Neural cell (in vitro differentiated cells): Measurements from ENCODE around the gene VCX2. TPM values are rescaled to one million over a fixed set of nuclear protein-coding genes. Genes with fewer than 3 reads are reported as not detected.

ENCODE experiments used
- H2AFZ ChIP-seq: fragments of 200-600, 300-800 bp; sonication (generic), shearing (Covaris generic); 2 replicates; pipeline ENCODE4 v1.6.0; 2014; ENCODE audit warnings: low read depth, mild to moderate bottlenecking, antibody characterized with exemption, low read length, moderate library complexity
- H3F3A ChIP-seq: fragments of 200-600 bp; shearing (Covaris generic); 2 replicates; pipeline ENCODE4 v1.6.1; 2016; ENCODE audit warnings: mild to moderate bottlenecking, moderate library complexity, mixed read lengths, antibody characterized with exemption, low read length; ENCODE audit not compliant: insufficient read depth, poor library complexity, severe bottlenecking
- H3K27ac ChIP-seq: fragments of 200-600, 300-800 bp; sonication (generic), shearing (Covaris generic); 2 replicates; pipeline ENCODE4 v1.5.1; 2014; ENCODE audit warnings: mild to moderate bottlenecking, low read length, moderate library complexity
- H3K27me3 ChIP-seq: fragments of 300-800, 200-600 bp; sonication (generic), shearing (Covaris generic); 2 replicates; pipeline ENCODE4 v1.6.0; 2014; ENCODE audit warnings: mild to moderate bottlenecking, low read depth, low read length, moderate library complexity; ENCODE audit not compliant: insufficient read depth
- H3K36me3 ChIP-seq: fragments of 300-800, 200-600 bp; sonication (generic), shearing (Covaris generic); 2 replicates; pipeline ENCODE4 v1.5.1; 2014; ENCODE audit warnings: mild to moderate bottlenecking, antibody characterized with exemption, low read length, moderate library complexity; ENCODE audit not compliant: insufficient read depth
- H3K4me2 ChIP-seq: fragments of 300-800, 200-600 bp; sonication (generic), shearing (Covaris generic); 2 replicates; pipeline ENCODE4 v1.6.0; 2014; ENCODE audit warnings: mild to moderate bottlenecking, low read length
- H3K4me3 ChIP-seq: fragments of 300-800, 200-600 bp; sonication (generic), shearing (Covaris generic); 2 replicates; pipeline ENCODE4 v1.5.1; 2014; ENCODE audit warnings: mild to moderate bottlenecking, low read length, moderate library complexity
- H3K79me2 ChIP-seq: fragments of 200-600 bp; shearing (Covaris generic); replicated peaks from 2 replicates; pipeline ENCODE4 v1.6.0; 2014; ENCODE audit warnings: mild to moderate bottlenecking, low read length, moderate library complexity; ENCODE audit not compliant: insufficient read depth
- H3K9ac ChIP-seq: fragments of 300-800, 200-600 bp; sonication (generic), shearing (Covaris generic); 2 replicates; pipeline ENCODE4 v1.6.1; 2016; ENCODE audit warnings: mild to moderate bottlenecking, low read length, mixed read lengths
- H3K9me2 ChIP-seq: fragments of 200-600 bp; shearing (Covaris generic); 2 replicates; pipeline ENCODE4 v1.6.1; 2016; ENCODE audit warnings: mild to moderate bottlenecking, low read length, mixed read lengths; ENCODE audit not compliant: insufficient read depth
- H3K9me3 ChIP-seq: fragments of 200-600, 300-800 bp; sonication (generic), shearing (Covaris generic); 2 replicates; pipeline ENCODE4 v1.6.1; 2016; ENCODE audit warnings: mild to moderate bottlenecking, mixed run types, low read length, moderate library complexity, mixed read lengths
- H4K20me1 ChIP-seq: fragments of 200-600 bp; shearing (Covaris generic); 2 replicates; pipeline ENCODE4 v1.6.1; 2016; ENCODE audit warnings: mild to moderate bottlenecking, mixed run types; ENCODE audit not compliant: insufficient read depth
- EP300 ChIP-seq: fragments of 450-650 bp; conservative IDR thresholded peaks from 2 replicates; pipeline ENCODE4 v1.6.1; 2014; ENCODE audit warnings: antibody characterized with exemption, mild to moderate bottlenecking, moderate library complexity; ENCODE audit not compliant: poor library complexity, severe bottlenecking
- EZH2 ChIP-seq: fragments of 200-600, 300-800 bp; shearing (Covaris generic), sonication (generic); IDR thresholded peaks from 2 replicates; pipeline ENCODE4 v1.6.1; 2014; ENCODE audit warnings: antibody characterized with exemption, low read length, borderline replicate concordance, mild to moderate bottlenecking; ENCODE audit not compliant: insufficient read depth, poor library complexity, severe bottlenecking
- MXI1 ChIP-seq: fragments of 450-650 bp; conservative IDR thresholded peaks from 2 replicates; pipeline ENCODE4 v1.6.1; 2014; ENCODE audit warnings: antibody characterized with exemption, mild to moderate bottlenecking; ENCODE audit not compliant: poor library complexity, severe bottlenecking
- POLR2AphosphoS5 ChIP-seq: IDR thresholded peaks from 2 replicates; pipeline ENCODE4 v1.6.1; 2012
- RAD21 ChIP-seq: fragments of 450-650 bp; conservative IDR thresholded peaks from 2 replicates; pipeline ENCODE4 v1.6.1; 2014; ENCODE audit warnings: antibody characterized with exemption, mild to moderate bottlenecking, moderate library complexity
- SMC3 ChIP-seq: fragments of 450-650 bp; conservative IDR thresholded peaks from 2 replicates; pipeline ENCODE4 v1.6.1; 2014; ENCODE audit warnings: antibody characterized with exemption, mild to moderate bottlenecking, moderate library complexity; ENCODE audit not compliant: poor library complexity
- TAF1 ChIP-seq: IDR thresholded peaks from 2 replicates; pipeline ENCODE4 v1.6.1; 2012; ENCODE audit warnings: low read depth
- polyA plus RNA-seq: library from polyadenylated mRNA; depleted of rRNA; stranded (reverse); fragments of >200 nt; gene quantifications from 2 replicates; pipeline ENCODE4 v1.2.3, GENCODE V29; 2014
- TF ChIP-seq, protein P1 (sequence below): fragments of 450-650 bp; IDR thresholded peaks from 2 replicates; pipeline ENCODE4 v1.5.1; 2014; ENCODE audit warnings: antibody characterized with exemption, mild to moderate bottlenecking, moderate library complexity; ENCODE audit not compliant: poor library complexity, severe bottlenecking
- TF ChIP-seq, protein P2 (sequence below): IDR thresholded peaks from 2 replicates; pipeline ENCODE4 v1.6.1; 2012; ENCODE audit warnings: borderline replicate concordance

Gene VCX2
- polyA plus RNA-seq, 1 donor from 2014 or later: not detected

DNA sequence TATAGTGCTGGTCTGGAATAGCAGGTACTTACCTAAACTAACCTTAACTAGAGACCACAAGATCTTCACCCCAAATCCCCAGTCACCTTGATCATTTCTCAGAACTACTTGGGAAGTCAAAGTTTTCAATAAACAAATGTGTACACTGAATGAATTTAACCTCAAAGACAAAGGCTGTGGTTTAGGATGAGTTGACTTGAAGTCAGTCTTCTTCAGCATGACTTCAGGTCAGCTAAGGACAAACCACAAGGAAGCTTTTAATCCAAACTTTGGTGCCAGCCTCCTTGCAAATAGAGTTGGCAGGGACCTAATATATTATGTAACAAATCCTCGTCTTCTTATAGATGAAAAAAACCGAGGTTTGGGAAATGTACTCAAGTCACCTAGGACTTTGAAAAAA, 21.2 kb upstream of the VCX2 start:
- no peak overlapping the region for H3K9ac ChIP-seq
- no peak for TF ChIP-seq SMC3
- no peak for TF ChIP-seq EP300
- TF ChIP-seq EZH2: no peak
- no peak for TF ChIP-seq RAD21
- no peak for TF ChIP-seq TAF1
- TF ChIP-seq, protein P1, sequence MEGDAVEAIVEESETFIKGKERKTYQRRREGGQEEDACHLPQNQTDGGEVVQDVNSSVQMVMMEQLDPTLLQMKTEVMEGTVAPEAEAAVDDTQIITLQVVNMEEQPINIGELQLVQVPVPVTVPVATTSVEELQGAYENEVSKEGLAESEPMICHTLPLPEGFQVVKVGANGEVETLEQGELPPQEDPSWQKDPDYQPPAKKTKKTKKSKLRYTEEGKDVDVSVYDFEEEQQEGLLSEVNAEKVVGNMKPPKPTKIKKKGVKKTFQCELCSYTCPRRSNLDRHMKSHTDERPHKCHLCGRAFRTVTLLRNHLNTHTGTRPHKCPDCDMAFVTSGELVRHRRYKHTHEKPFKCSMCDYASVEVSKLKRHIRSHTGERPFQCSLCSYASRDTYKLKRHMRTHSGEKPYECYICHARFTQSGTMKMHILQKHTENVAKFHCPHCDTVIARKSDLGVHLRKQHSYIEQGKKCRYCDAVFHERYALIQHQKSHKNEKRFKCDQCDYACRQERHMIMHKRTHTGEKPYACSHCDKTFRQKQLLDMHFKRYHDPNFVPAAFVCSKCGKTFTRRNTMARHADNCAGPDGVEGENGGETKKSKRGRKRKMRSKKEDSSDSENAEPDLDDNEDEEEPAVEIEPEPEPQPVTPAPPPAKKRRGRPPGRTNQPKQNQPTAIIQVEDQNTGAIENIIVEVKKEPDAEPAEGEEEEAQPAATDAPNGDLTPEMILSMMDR: no peak
- no peak for TF ChIP-seq POLR2AphosphoS5
- TF ChIP-seq, protein P2, sequence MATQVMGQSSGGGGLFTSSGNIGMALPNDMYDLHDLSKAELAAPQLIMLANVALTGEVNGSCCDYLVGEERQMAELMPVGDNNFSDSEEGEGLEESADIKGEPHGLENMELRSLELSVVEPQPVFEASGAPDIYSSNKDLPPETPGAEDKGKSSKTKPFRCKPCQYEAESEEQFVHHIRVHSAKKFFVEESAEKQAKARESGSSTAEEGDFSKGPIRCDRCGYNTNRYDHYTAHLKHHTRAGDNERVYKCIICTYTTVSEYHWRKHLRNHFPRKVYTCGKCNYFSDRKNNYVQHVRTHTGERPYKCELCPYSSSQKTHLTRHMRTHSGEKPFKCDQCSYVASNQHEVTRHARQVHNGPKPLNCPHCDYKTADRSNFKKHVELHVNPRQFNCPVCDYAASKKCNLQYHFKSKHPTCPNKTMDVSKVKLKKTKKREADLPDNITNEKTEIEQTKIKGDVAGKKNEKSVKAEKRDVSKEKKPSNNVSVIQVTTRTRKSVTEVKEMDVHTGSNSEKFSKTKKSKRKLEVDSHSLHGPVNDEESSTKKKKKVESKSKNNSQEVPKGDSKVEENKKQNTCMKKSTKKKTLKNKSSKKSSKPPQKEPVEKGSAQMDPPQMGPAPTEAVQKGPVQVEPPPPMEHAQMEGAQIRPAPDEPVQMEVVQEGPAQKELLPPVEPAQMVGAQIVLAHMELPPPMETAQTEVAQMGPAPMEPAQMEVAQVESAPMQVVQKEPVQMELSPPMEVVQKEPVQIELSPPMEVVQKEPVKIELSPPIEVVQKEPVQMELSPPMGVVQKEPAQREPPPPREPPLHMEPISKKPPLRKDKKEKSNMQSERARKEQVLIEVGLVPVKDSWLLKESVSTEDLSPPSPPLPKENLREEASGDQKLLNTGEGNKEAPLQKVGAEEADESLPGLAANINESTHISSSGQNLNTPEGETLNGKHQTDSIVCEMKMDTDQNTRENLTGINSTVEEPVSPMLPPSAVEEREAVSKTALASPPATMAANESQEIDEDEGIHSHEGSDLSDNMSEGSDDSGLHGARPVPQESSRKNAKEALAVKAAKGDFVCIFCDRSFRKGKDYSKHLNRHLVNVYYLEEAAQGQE: no peak
- TF ChIP-seq MXI1: no peak
- H3K27ac ChIP-seq: no peak overlapping the region
- H3K79me2 ChIP-seq: no peaks in the 10 kb centered on the region
- no peaks in the 10 kb centered on the region for H3K9me2 ChIP-seq
- no peaks in the 10 kb centered on the region for H3K36me3 ChIP-seq
- no peaks in the 10 kb centered on the region for H3F3A ChIP-seq
- no peaks in the 10 kb centered on the region for H3K9me3 ChIP-seq
- H3K27me3 ChIP-seq: no peaks in the 10 kb centered on the region
- H2AFZ ChIP-seq: no peak overlapping the region
- no peaks in the 10 kb centered on the region for H4K20me1 ChIP-seq
- no peak overlapping the region for H3K4me3 ChIP-seq
- no peak overlapping the region for H3K4me2 ChIP-seq

DNA sequence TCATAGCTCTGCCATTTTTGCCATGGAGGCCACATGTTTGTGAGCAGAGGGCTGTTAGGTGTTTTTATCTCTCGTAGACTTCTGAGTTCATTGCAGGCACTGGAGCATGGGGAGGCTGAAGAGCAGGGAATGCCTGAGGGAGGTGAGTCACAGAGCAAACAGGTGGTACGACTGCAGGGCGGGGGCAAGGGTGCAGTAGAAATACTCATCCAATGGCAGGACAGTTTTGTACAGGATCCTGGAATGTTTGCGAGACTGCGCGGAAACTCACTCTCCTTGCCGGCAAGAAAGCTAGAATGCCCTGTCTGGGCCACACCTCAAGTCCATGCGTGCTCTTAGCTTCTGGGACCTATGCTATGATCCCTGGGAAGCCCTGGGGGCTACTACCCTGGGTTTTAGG, 20.0 kb upstream of the VCX2 start:
- H3F3A ChIP-seq: no peaks in the 10 kb centered on the region

More for the DNA sequence above, 20.0 kb upstream of the VCX2 start:
- Histone ChIP-seq H3K9me3 (no peaks in the 10 kb centered on the region), H3K27ac (no peak overlapping the region), H3K4me2 (no peak overlapping the region), H3K27me3 (no peaks in the 10 kb centered on the region), H4K20me1 (no peaks in the 10 kb centered on the region), H3K79me2 (no peaks in the 10 kb centered on the region), H3K4me3 (no peak overlapping the region), H3K36me3 (no peaks in the 10 kb centered on the region), H3K9ac (no peak overlapping the region), H2AFZ (no peak overlapping the region), H3K9me2 (no peaks in the 10 kb centered on the region)
- TF ChIP-seq, protein P1: no peak
- TF ChIP-seq EZH2 (no peak), EP300 (no peak), TAF1 (no peak), SMC3 (no peak), POLR2AphosphoS5 (no peak), MXI1 (no peak), RAD21 (no peak)
- TF ChIP-seq, protein P2: no peak
